GM12865 (cell line): ENCODE results near the gene MYCBPAP.

Experiments
- DNase-seq: peaks from one replicate; pipeline ENCODE4 v3.0.0; 2010; ENCODE audit warnings: low read depth
- H3K4me3 ChIP-seq: 2 replicates; pipeline ENCODE4 v1.5.1; 2011; ENCODE audit warnings: mild to moderate bottlenecking, low read depth, low read length, control low read depth
- CTCF ChIP-seq: IDR thresholded peaks from 2 replicates; pipeline ENCODE4 v1.5.1; 2011; ENCODE audit warnings: low read length, control low read depth, low read depth, inconsistent platforms; ENCODE audit not compliant: insufficient read depth; ENCODE audit errors: missing control alignments

Gene MYCBPAP

DNA sequence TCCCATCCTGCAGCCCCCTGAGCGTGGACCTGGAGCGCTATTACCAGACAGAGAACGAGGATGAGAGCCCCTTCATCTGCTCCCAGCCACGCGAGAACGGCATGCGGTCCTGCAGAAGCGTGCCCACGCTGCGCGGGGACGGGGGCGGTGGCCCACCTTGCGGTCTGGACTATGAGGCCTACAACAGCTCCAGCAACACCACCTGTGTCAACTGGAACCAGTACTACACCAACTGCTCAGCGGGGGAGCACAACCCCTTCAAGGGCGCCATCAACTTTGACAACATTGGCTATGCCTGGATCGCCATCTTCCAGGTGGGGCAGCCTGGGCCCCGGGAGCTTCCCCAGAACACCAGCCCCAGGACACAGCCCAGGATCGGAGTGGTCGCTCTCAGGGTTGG lies 64.3 kb downstream of the MYCBPAP start:
- no peak for TF ChIP-seq CTCF
- DNase-seq: no peak
- H3K4me3 ChIP-seq: no peak overlapping the region

- TF ChIP-seq CTCF: no peak
- DNase-seq: no peak
- H3K4me3 ChIP-seq: no peak overlapping the region
Measured at GRCh38 chr17:50573866-50574611, 65.8 kb downstream of the MYCBPAP start.

- TF ChIP-seq CTCF: peak; percentile 13
- H3K4me3 ChIP-seq: no peak overlapping the region
- DNase-seq: no peak
Measured at GRCh38 chr17:50575581-50576210, 67.5 kb downstream of the MYCBPAP start.

DNA sequence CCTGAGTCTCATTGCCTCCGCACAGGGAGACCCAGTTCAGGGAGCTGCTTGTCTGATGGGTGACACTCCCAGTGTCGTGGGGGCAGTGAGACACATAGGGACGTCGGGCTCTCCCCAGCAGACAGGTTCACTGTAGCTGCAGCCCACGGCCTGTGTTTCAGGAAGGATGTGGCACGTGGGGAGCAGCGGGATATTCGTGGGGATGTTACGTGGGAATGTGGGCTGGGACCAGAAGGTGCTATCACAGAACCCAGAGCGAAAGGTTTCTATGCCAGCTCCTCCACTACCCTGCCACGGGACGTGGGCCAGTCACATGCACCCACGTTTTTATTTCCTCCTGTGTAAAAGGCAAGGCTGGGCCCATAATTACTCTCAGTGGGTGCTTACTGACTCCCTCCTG lies 68.6 kb downstream of the MYCBPAP start:
- no peak for DNase-seq
- no peak for TF ChIP-seq CTCF
- H3K4me3 ChIP-seq: no peak overlapping the region

DNA sequence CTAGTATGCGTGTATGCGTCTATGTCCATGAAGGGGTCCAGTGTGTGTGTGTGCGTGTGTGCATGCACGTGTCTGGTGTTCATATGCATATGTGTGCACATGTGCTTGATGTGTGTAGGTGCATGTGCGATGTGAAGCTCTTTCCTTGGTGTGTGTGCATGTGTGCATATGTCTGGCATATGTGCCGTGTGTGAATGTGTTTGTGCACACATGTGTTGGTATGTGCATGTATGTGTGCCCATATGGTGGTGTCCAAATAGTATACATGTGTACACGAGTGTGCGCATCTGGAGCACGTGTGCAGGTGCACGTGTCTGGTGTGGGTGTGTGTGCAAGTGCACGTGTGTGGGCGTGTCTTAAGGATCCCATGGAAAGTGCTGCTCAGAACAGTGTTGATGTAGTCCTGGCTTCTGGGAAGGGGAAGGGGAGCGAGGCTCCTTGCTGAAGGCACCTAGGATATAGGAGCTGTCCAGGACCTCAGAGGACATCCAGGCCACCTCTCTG lies 69.3 kb downstream of the MYCBPAP start:
- no peak overlapping the region for H3K4me3 ChIP-seq
- no peak for DNase-seq
- TF ChIP-seq CTCF: no peak

DNA sequence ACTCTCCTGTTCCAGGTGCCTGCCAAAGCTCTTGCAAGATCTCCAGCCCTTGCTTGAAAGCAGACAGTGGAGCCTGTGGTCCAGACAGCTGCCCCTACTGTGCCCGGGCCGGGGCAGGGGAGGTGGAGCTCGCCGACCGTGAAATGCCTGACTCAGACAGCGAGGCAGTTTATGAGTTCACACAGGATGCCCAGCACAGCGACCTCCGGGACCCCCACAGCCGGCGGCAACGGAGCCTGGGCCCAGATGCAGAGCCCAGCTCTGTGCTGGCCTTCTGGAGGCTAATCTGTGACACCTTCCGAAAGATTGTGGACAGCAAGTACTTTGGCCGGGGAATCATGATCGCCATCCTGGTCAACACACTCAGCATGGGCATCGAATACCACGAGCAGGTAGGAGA lies 69.9 kb downstream of the MYCBPAP start:
- TF ChIP-seq CTCF: no peak
- DNase-seq: no peak
- H3K4me3 ChIP-seq: no peak overlapping the region
